GM21390 (cell line): ENCODE results near the gene FETUB.
"Not testable (repeated sequence)": the region's sequence is repeated elsewhere in the genome, so short reads cannot be mapped to it uniquely, and the experiment has no call there.

ENCODE experiments used
- ATAC-seq: cut with Tn5 transposase; IDR thresholded peaks from one replicate; pipeline ENCODE4 v1.9.1; 2021; ENCODE audit not compliant: unreplicated experiment

FETUB gene

GRCh38 chr3:186668426-186668825, 28.2 kb downstream of the FETUB start:
- no peak for ATAC-seq

- ATAC-seq: no peak
These were observed 29.3 kb downstream of the FETUB start for GRCh38 chr3:186669378-186670084.

- ATAC-seq: no peak
These were observed 30.0 kb downstream of the FETUB start for GRCh38 chr3:186670155-186670554.

- no peak for ATAC-seq
These were observed 30.9 kb downstream of the FETUB start for GRCh38 chr3:186671051-186671450.

GRCh38 chr3:186678604-186679003, 38.4 kb downstream of the FETUB start:
- ATAC-seq: no peak

GRCh38 chr3:186679151-186679550, 39.0 kb downstream of the FETUB start:
- ATAC-seq: no peak

- ATAC-seq: no peak
These were observed 40.7 kb downstream of the FETUB start for GRCh38 chr3:186680869-186681268.

GRCh38 chr3:186682812-186683211, 42.6 kb downstream of the FETUB start:
- no peak for ATAC-seq

GRCh38 chr3:186683979-186684378, 43.8 kb downstream of the FETUB start:
- no peak for ATAC-seq

GRCh38 chr3:186686475-186686874, 46.3 kb downstream of the FETUB start:
- ATAC-seq: not testable (repeated sequence)

- ATAC-seq: no peak
These were observed 47.0 kb downstream of the FETUB start for GRCh38 chr3:186687120-186687651.

- not testable (repeated sequence) for ATAC-seq
These were observed 50.1 kb downstream of the FETUB start for GRCh38 chr3:186690304-186690703.

- no peak for ATAC-seq
These were observed 51.5 kb downstream of the FETUB start for GRCh38 chr3:186691676-186692075.

GRCh38 chr3:186693843-186694242, 53.6 kb downstream of the FETUB start:
- no peak for ATAC-seq

GRCh38 chr3:186694288-186695032, 54.3 kb downstream of the FETUB start:
- no peak for ATAC-seq

- ATAC-seq: no peak
These were observed 56.3 kb downstream of the FETUB start for GRCh38 chr3:186696522-186696921.

GRCh38 chr3:186697510-186697909, 57.3 kb downstream of the FETUB start:
- no peak for ATAC-seq

GRCh38 chr3:186700267-186700666, 60.1 kb downstream of the FETUB start:
- no peak for ATAC-seq

- not testable (repeated sequence) for ATAC-seq
These were observed 62.3 kb downstream of the FETUB start for GRCh38 chr3:186702451-186702850.
